Measurements from ENCODE around the gene LRRK1.

Gene LRRK1

GRCh38 chr15:101024706-101025500, 105.7 kb downstream of the LRRK1 start:
- no peak for DNase-seq (ENCODE audit: low spot score)

- no peak for DNase-seq (ENCODE audit: low spot score)
Measured at GRCh38 chr15:101025501-101025885, 106.3 kb downstream of the LRRK1 start.

DNA sequence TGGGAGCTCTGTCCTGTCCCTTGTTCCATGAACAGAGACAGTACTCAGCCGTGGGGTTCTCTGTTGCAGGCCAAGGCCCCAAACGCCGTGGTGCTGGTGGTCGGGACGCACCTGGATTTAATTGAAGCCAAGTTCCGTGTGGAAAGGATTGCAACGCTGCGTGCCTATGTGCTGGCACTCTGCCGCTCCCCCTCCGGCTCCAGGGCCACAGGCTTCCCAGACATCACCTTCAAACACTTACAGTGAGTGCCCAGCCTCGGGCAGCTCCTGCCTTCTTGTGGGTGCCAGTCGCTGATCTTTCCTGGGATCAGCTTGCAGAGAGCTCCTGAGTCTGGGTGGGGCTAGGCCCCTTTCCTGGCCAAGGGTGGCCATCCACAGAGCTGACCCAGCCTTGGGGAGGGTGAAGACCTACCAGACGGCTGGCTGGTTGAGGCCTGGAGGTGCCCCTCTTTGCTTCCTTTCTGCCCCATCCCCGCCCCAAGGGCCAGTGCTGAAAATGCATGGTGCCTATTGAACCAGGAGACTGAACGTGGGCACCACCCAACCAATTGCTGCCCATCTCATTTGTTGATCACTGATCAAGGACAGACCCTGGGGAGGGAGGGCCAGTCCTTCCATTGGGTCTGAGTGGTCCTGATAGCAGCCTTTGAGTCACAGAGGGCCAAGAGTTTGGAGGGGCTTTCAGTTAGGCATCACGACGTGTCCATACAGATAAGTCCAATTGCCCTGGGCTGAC, 106.9 kb downstream of the LRRK1 start:
- no peak for DNase-seq (ENCODE audit: low spot score)

DNA sequence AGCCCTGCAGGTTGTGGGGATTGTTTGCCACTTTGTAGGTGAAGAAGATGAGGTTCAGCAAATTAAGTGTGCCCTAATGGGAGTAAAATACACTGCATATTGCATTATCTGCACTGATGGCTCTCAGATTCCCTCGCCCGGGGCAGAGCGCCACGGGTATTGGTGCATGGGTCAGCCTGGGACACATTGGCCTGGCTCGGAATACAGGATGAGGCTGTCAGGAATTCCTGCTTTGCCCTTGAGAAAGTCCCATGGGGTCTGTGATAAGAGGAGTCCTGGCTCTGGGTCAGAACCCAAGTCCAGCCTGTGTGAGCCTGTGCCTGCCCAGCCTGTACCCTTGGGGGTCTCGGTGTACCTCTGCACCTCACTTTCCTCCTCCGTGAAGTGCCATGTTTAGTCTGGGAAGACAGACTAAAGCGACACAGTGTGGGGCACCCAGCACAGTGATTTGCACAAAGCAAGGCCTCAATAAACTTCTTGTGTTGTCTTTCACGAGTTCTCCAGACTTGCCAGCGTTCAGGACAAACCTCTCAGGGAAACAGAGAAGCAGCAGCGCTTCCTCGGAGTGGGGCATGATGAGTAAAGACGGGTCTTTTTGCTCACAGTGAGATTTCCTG, 107.6 kb downstream of the LRRK1 start:
- no peak for DNase-seq (ENCODE audit: low spot score)

GRCh38 chr15:101027273-101027901, 108.2 kb downstream of the LRRK1 start:
- no peak for DNase-seq (ENCODE audit: low spot score)

GRCh38 chr15:101027920-101028319, 108.8 kb downstream of the LRRK1 start:
- DNase-seq (ENCODE audit: low spot score) = no peak

GRCh38 chr15:101028321-101028720, 109.2 kb downstream of the LRRK1 start:
- no peak for DNase-seq (ENCODE audit: low spot score)

GRCh38 chr15:101028772-101029438, 109.7 kb downstream of the LRRK1 start:
- DNase-seq (ENCODE audit: low spot score) = no peak

- no peak for DNase-seq (ENCODE audit: low spot score)
Measured at GRCh38 chr15:101029971-101030661, 111.0 kb downstream of the LRRK1 start.

DNA sequence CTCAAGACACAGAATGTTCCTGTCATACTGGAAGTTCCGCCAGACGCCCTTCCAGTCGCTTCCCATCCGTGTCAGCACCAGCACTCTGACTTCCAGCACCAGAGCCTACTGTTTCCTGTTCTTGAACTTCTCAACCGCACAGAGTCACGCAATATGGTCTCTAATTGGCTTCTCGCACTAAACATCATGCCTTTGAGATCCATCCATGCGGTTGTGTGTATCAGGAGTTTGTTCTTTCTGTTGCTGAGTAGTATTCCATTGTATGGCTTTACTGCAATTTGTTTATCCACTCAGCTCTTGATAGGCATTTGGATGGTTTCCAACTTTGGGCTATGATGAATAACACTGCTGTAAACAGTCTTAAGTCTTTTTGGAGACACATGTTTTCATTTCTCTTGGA, 112.1 kb downstream of the LRRK1 start:
- DNase-seq (ENCODE audit: low spot score) = no peak

- DNase-seq (ENCODE audit: low spot score) = no peak
Measured at GRCh38 chr15:101033801-101034200, 114.6 kb downstream of the LRRK1 start.

GRCh38 chr15:101035611-101036010, 116.5 kb downstream of the LRRK1 start:
- no peak for DNase-seq (ENCODE audit: low spot score)

DNA sequence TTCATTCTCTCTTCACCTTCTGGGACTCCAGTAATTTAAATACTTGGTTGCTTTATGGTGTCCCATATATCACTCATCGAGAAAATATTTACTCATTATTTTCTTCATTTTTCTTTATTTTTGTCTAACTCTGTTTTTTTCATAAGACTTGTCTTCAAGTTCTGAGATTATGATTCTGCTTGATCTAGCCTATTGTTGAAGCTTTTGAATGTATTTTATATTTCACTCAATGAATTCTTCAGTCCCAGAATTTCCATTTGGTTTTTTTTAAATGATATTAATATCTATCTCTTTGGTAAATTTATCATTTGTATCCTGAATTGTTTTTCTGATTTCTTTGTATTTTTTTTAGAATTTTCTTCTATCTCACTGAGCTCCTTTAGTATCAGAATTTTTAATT, 117.0 kb downstream of the LRRK1 start:
- no peak for DNase-seq (ENCODE audit: low spot score)

DNA sequence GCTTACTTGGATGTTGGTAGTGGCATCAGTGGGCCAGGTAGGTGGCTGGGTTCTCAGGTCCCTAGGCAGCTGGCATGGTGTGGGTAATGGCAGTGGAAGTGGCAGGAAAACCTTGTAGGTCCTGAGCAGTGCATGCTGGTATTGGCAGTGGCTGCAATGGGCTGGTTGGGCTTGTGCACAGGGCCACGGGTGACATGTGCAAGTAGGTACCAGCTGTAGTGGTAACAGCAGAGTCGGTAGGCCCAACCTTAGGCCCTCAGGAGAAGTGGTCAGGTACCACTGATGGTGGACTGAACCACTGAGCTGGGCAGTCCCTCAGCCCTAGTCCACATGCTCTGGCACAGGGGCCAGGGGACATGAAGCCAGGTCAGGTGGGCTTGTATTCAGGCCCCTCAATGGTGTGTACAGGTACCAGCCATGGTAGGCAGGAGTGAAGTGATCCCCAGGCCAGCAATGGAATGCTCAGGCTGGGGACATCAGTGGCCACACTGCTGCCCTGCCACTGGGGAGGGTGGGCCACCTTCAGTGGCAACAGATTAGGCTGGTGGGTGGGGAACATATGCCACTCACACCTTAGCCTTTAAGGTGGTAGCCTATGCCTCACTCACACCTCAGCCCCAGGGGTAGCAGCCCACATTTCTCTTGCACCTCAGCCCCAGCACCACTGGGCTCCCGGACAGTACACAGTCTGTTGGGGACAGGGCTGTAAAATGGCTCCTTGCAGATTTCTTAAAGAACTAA, 118.1 kb downstream of the LRRK1 start:
- DNase-seq (ENCODE audit: low spot score) = no peak

- no peak for DNase-seq (ENCODE audit: low spot score)
Measured at GRCh38 chr15:101038327-101039003, 119.3 kb downstream of the LRRK1 start.

DNA sequence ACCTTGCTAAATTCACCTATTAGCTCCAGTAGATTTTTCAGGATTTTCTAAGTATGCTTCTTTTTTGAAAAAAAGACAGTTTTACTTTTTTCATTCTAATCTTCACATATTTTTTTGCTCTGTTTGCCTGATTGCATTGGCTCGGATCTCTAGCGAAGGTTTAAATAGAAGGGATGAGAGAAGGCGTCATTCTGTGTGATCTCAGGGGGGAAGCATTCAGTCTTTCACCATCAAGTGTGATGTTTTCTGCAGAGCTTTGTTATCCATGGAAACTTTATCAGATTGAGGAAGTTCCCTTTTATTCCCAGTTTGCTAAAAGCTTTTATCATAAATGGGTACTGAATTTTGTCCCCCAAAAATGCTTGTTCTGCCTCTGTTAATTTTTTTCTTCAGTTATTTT, 120.3 kb downstream of the LRRK1 start:
- DNase-seq (ENCODE audit: low spot score) = no peak

DNA sequence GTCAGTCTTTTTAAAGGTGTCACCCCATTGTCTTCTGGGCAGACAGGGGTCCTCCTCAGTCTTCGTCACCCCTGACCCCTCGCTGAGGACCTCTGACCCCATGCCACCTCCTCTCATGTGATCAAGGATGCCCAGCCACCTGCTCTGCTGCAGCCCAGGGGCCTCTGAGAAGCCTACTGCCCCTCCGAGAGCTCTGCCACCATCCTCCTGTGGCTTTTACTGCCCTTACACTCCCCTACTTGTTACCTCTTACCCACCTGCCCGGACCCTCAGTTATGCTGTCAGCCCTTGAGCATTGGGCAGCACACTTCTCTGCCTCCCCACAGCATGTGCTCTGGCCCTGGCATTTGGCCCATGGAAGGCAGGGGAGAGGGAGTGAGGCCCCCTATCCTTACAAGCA, 123.2 kb downstream of the LRRK1 start:
- no peak for DNase-seq (ENCODE audit: low spot score)

DNA sequence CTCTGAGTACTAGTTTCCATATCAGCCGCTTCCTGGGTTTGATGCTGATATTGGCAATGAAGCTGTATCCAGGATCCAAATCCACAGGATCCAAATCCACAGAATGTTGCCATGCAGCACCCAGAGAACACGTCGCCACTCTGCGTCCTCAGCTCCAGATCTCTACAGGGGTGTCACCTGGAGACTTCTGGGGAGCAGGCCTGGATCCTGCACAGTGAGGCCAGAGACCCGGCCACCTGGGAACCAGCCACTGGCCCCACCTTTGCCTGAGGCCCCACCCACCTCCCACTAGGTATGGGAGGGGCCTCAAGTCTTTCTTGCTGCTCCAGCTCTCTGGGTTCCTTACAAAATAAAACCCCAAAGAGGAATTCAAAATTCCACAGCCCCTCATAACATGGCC, 123.9 kb downstream of the LRRK1 start:
- no peak for DNase-seq (ENCODE audit: low spot score)

- DNase-seq (ENCODE audit: low spot score) = no peak
Measured at GRCh38 chr15:101043911-101044624, 124.9 kb downstream of the LRRK1 start.
